MM.1S (cell line): ENCODE results near the gene C8B.

Source experiments
- DNase-seq: peaks from one replicate; pipeline ENCODE4 v3.0.0-alpha.2; 2015
- H2AFZ ChIP-seq: fragments of 300-600 bp; sonication (generic); 2 replicates; pipeline ENCODE4 v1.6.0; 2016; ENCODE audit warnings: antibody characterized with exemption, low read length
- H3F3A ChIP-seq: fragments of 300-600 bp; sonication (generic); 2 replicates; pipeline ENCODE4 v1.6.1; 2016; ENCODE audit warnings: mild to moderate bottlenecking, antibody characterized with exemption, low read length, moderate library complexity, mixed read lengths; ENCODE audit not compliant: insufficient read depth
- H3K27ac ChIP-seq: fragments of 300-600 bp; sonication (generic); 2 replicates; pipeline ENCODE4 v1.5.1; 2016; ENCODE audit warnings: mild to moderate bottlenecking, low read length
- H3K27me3 ChIP-seq: fragments of 300-600 bp; sonication (generic); replicated peaks from 2 replicates; pipeline ENCODE4 v1.6.0; 2016; ENCODE audit warnings: low read length; ENCODE audit not compliant: insufficient read depth
- H3K36me3 ChIP-seq: fragments of 300-600 bp; sonication (generic); replicated peaks from 2 replicates; pipeline ENCODE4 v1.6.1; 2016; ENCODE audit warnings: mild to moderate bottlenecking, low read length, mixed read lengths; ENCODE audit not compliant: insufficient read depth
- H3K4me1 ChIP-seq: fragments of 300-600 bp; sonication (generic); 2 replicates; pipeline ENCODE4 v1.6.1; 2016; ENCODE audit warnings: low read length, mixed read lengths
- H3K4me2 ChIP-seq: fragments of 300-600 bp; sonication (generic); 2 replicates; pipeline ENCODE4 v1.6.0; 2016; ENCODE audit warnings: low read depth, low read length
- H3K4me3 ChIP-seq: fragments of 300-600 bp; sonication (generic); 2 replicates; pipeline ENCODE4 v1.5.1; 2016; ENCODE audit warnings: low read length, mixed read lengths
- H3K79me2 ChIP-seq: fragments of 300-600 bp; sonication (generic); 2 replicates; pipeline ENCODE4 v1.6.1; 2016; ENCODE audit warnings: mixed run types, low read length, mixed read lengths
- H3K9ac ChIP-seq: fragments of 300-600 bp; sonication (generic); 2 replicates; pipeline ENCODE4 v1.6.1; 2016; ENCODE audit warnings: low read length, mixed read lengths
- H3K9me2 ChIP-seq: fragments of 300-600 bp; sonication (generic); replicated peaks from 2 replicates; pipeline ENCODE4 v1.6.1; 2016; ENCODE audit warnings: mild to moderate bottlenecking, low read length, mixed read lengths; ENCODE audit not compliant: insufficient read depth
- H3K9me3 ChIP-seq: fragments of 300-600 bp; sonication (generic); replicated peaks from 2 replicates; pipeline ENCODE4 v1.6.1; 2016; ENCODE audit warnings: mild to moderate bottlenecking, low read length, mixed read lengths; ENCODE audit not compliant: insufficient read depth
- H4K20me1 ChIP-seq: fragments of 300-600 bp; sonication (generic); 2 replicates; pipeline ENCODE4 v1.6.1; 2016; ENCODE audit warnings: mild to moderate bottlenecking, low read length, moderate library complexity, mixed read lengths; ENCODE audit not compliant: insufficient read depth
- EZH2 ChIP-seq: fragments of 300-600 bp; sonication (generic); optimal IDR thresholded peaks from 2 replicates; pipeline ENCODE3; 2017; ENCODE audit warnings: low read depth, mild to moderate bottlenecking, antibody characterized with exemption, low read length, mixed read lengths
- EZH2phosphoT487 ChIP-seq: fragments of 300-600 bp; sonication (generic); IDR thresholded peaks from 2 replicates; pipeline ENCODE4 v1.6.1; 2018; ENCODE audit warnings: antibody characterized with exemption, low read length
- TF ChIP-seq, protein P1 (sequence below): fragments of 300-600 bp; sonication (generic); IDR thresholded peaks from 2 replicates; pipeline ENCODE4 v1.5.1; 2016; ENCODE audit warnings: antibody characterized with exemption, low read length, mixed read lengths

C8B gene

DNA sequence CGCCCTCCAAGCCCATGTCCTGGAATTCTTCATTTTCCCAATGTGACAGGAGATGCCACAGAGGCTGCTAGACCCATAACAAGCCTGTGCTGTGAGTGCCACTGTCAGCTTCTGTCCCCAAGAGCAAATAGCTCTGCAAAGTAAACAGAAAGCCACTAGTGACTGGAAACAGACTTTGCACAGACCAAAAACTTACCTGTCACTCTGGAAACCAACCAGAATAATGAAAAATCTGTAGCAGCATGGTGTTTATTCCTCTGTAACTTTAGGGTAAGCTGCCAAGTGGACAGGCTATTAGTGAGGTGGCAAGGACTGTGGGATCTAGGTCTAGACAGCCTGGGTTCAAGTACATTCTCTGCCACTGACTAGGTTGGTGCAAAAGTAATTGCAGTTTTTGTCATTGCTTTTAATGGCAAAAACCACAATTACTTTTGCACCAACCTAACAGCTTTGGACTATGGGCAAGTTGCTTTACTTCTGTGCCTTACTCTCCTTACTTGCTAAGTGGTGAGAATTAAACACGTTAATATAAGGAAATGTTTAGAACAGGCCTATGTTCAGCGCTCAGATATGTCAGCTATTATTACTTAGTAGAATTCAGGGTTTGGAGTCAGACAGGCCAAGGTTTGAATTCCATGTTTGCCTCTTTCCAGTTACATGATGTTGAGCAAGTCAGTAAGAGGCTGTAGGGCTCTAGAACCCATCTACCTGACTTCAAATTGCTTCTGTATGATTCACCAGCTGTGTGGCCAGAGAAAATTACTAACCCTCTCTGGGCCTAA is at the start of gene C8B:
Gene C8B, minus strand, starts transcription at position 100 of the 782 bp plus-strand sequence. Its CDS starts 67 bp downstream, at position 33.
- TF ChIP-seq EZH2, result no peak
- TF ChIP-seq EZH2phosphoT487, result no peak
- TF ChIP-seq, protein P1, sequence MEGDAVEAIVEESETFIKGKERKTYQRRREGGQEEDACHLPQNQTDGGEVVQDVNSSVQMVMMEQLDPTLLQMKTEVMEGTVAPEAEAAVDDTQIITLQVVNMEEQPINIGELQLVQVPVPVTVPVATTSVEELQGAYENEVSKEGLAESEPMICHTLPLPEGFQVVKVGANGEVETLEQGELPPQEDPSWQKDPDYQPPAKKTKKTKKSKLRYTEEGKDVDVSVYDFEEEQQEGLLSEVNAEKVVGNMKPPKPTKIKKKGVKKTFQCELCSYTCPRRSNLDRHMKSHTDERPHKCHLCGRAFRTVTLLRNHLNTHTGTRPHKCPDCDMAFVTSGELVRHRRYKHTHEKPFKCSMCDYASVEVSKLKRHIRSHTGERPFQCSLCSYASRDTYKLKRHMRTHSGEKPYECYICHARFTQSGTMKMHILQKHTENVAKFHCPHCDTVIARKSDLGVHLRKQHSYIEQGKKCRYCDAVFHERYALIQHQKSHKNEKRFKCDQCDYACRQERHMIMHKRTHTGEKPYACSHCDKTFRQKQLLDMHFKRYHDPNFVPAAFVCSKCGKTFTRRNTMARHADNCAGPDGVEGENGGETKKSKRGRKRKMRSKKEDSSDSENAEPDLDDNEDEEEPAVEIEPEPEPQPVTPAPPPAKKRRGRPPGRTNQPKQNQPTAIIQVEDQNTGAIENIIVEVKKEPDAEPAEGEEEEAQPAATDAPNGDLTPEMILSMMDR, result no peak
- no peaks in the 10 kb centered on the region for H3K36me3 ChIP-seq
- no peaks in the 10 kb centered on the region for H3K27me3 ChIP-seq
- no peak within 1 kb of the TSS for H3K4me3 ChIP-seq
- no peaks in the 10 kb centered on the region for H3K9me2 ChIP-seq
- no peaks in the 10 kb centered on the region for H3K9me3 ChIP-seq
- no peak within 1 kb of the TSS for H3K4me2 ChIP-seq
- no peaks in the 10 kb centered on the region for H4K20me1 ChIP-seq
- no peaks in the 10 kb centered on the region for H3F3A ChIP-seq
- H3K4me1 ChIP-seq, result no peaks in the 10 kb centered on the region
- no peak within 1 kb of the TSS for H3K9ac ChIP-seq
- H2AFZ ChIP-seq, result no peak within 1 kb of the TSS
- no peaks in the 10 kb centered on the region for H3K79me2 ChIP-seq
- no peak within 1 kb of the TSS for H3K27ac ChIP-seq
- DNase-seq, result no peak

DNA sequence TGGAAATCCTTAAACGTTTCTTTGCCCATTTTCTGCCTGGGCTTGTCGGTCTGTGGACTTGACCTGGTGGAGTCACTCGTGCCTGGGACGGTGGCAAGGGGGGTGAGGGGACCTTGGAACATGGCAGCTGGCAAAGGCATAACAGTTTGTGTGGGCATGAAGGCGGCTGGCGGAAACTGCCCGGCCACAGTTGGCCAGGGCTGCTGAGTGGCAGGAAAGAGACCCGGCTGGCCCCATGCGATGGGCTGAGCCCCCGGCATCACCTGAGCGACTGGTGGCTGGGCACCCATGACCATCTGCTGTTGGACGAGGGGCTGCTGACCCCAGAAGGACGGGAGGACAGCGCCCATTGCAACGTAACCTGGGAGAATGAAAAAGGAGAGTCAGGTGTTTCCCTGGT is 49.3 kb upstream of the C8B start:
- H3K4me3 ChIP-seq, result no peak overlapping the region
- H3K27ac ChIP-seq, result no peak overlapping the region
- no peak overlapping the region for H2AFZ ChIP-seq
- H3K36me3 ChIP-seq, result no peaks in the 10 kb centered on the region
- H3K9me3 ChIP-seq, result no peaks in the 10 kb centered on the region
- H3K79me2 ChIP-seq, result no peaks in the 10 kb centered on the region
- no peaks in the 10 kb centered on the region for H3K4me1 ChIP-seq
- H3K4me2 ChIP-seq, result no peak overlapping the region
- no peaks in the 10 kb centered on the region for H3K9me2 ChIP-seq
- H3K9ac ChIP-seq, result no peak overlapping the region
- TF ChIP-seq, protein P1, result no peak
- TF ChIP-seq EZH2phosphoT487, result no peak
- no peak for TF ChIP-seq EZH2
- no peaks in the 10 kb centered on the region for H3F3A ChIP-seq
- no peaks in the 10 kb centered on the region for H3K27me3 ChIP-seq
- DNase-seq, result no peak
- H4K20me1 ChIP-seq, result no peaks in the 10 kb centered on the region

DNA sequence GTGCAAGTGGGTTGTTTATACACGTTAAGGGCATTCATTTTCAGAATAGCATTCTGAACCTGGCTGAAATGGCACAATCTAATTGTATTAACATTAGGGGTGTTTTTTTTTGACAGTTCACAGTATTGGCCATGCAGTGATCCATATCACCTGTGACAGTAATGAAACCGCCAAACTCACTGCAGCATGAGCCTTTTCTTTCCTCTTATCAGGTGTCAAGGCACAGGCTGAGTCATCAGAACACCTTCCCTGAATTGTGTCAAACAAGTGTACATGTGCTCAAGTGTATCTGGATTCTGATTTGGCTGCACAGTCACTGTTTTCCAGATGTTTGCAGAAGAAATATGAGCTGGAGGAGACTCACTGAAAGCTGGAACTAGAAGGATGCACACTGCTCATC is 47.7 kb upstream of the C8B start:
- no peaks in the 10 kb centered on the region for H3K4me1 ChIP-seq
- DNase-seq, result no peak
- H3K9ac ChIP-seq, result no peak overlapping the region

More for the DNA sequence above, 47.7 kb upstream of the C8B start:
- H4K20me1 ChIP-seq, result no peaks in the 10 kb centered on the region
- H3K36me3 ChIP-seq, result no peaks in the 10 kb centered on the region
- TF ChIP-seq EZH2phosphoT487, result no peak
- TF ChIP-seq, protein P1, result no peak
- no peak for TF ChIP-seq EZH2
- no peaks in the 10 kb centered on the region for H3F3A ChIP-seq
- no peak overlapping the region for H3K4me3 ChIP-seq
- H3K9me2 ChIP-seq, result no peaks in the 10 kb centered on the region
- no peaks in the 10 kb centered on the region for H3K79me2 ChIP-seq
- H3K27ac ChIP-seq, result no peak overlapping the region
- H3K4me2 ChIP-seq, result no peak overlapping the region
- H3K9me3 ChIP-seq, result no peaks in the 10 kb centered on the region
- H3K27me3 ChIP-seq, result no peaks in the 10 kb centered on the region
- no peak overlapping the region for H2AFZ ChIP-seq
